Activated CD4-positive, CD25-positive, alpha-beta regulatory T cell treated with anti-CD3 and anti-CD28 coated beads, Interleukin-2, amount 50 U/mL, for 72 hours (primary cell): ENCODE results near the gene FKBP7.
"Not testable (repeated sequence)": the region's sequence is repeated elsewhere in the genome, so short reads cannot be mapped to it uniquely, and the experiment has no call there.

Experiments used
- DNase-seq: peaks from one replicate; pipeline ENCODE4 v3.0.0; 2021

Gene FKBP7, protein sequence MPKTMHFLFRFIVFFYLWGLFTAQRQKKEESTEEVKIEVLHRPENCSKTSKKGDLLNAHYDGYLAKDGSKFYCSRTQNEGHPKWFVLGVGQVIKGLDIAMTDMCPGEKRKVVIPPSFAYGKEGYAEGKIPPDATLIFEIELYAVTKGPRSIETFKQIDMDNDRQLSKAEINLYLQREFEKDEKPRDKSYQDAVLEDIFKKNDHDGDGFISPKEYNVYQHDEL

DNA sequence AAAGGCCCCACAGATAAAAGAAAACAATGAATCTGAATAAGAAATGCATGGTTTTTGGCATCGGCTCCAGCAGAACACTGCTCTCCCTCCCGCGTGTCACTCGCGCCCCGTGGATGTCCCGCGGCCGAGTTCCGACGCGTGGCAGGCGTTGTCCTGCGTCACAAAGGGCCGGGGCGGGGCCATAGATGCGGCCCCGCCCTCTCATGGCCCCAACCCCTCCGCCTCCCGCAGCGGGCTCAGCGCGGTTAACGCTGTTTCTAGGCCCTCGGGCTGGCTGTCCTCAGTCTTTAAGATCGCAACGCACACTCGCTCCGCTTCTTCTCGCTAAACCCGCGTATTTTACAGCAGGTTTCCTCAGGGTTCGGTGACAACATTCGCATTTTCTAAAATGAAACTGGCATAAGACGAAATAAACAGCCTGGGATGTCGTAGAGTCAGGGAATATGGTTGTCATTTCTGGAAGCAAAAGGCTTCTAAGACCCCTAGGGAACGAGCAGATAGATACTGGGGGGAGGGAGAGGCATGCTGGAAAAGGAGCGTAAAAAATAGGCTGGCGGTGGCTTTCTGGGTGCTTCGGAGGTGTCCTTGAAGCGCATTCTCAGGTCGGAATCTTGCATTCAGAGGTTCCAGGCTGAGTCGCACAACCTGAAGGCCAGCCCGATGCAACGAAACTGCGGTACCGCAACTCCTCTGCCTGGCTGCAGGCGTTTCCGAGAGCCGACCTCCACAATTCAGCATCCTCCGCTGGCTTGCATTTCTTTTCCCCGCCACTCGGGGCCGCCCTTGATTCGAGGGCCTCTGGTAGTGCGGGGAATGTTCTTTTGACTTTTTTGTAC is at the start of gene FKBP7:
Gene FKBP7 (minus strand): TSS at position 162 of the 836 bp plus-strand sequence. CDS start 101 bp downstream, at position 61.
- DNase-seq: peak; percentile 78

GRCh38 chr2:178527592-178527991 is 49.2 kb upstream of the FKBP7 start:
- no peak for DNase-seq

DNA sequence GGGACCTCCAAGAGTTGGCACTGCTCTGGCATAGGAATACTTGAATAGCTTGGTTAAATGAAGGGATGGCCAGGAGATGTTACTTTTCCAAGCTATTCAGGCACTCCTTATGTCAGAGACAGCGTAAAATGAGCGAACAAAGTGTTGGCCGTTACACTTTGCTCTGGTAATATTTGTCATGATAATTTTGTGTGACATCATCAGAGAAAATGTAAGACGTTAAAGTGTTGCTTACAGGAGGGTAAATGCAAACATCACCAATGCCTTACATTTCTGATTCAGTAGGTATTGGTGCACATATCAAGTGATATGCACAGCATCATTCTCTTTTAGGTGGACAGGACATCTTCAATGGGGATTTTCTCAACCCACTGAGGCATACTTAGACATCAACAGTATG is 47.9 kb upstream of the FKBP7 start:
- no peak for DNase-seq

DNA sequence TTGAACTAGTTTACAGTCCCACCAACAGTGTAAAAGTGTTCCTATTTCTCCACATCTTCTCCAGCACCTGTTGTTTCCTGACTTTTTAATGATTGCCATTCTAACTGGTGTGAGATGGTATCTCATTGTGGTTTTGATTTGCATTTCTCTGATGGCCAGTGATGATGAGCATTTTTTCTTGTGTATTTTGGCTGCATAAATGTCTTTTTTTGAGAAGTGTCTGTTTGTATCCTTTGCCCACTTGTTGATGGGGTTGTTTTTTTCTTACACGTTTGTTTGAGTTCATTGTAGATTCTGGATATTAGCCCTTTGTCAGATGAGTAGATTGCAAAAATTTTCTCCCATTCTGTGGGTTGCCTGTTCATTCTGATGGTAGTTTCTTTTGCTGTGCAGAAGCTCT is 47.1 kb upstream of the FKBP7 start:
- not testable (repeated sequence) for DNase-seq

DNA sequence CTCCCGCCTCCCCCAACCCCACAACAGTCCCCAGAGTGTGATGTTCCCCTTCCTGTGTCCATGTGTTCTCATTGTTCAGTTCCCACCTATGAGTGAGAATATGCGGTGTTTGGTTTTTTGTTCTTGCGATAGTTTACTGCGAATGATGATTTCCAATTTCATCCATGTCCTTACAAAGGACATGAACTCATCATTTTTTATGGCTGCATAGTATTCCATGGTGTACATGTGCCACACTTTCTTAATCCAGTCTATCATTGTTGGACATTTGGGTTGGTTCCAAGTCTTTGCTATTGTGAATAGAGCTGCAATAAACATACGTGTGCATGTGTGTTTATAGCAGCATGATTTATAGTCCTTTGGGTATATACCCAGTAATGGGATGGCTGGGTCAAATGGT is 46.6 kb upstream of the FKBP7 start:
- DNase-seq: not testable (repeated sequence)

DNA sequence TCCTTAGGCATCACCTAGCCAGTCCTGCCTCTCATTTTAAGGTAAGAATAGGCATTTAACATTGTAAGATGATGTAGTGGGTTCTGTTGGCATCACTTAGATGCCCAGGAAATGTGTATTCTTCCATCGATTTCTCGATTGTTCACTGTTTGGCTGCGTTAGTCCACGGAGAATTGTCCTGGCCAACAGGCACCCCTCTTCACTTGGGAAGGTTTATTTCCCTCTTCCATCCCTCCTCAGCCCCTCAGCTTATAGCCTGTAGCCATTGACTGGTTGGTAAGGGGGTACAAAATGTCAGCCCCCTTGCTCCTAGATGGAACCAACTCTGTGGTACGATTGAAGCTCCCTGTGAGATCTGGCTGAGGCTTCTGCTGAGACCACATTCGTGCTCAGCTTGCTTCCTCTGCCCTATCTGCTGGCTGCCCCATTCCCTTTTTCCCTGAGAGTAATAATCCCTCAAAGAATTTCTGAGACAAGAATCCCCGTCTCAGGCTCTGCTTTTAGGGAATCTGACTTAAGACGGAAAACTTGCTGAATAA is 45.3 kb upstream of the FKBP7 start:
- no peak for DNase-seq

GRCh38 chr2:178522950-178523595 is 44.7 kb upstream of the FKBP7 start:
- peak; percentile 71 for DNase-seq

GRCh38 chr2:178521304-178522150 is 43.1 kb upstream of the FKBP7 start:
- no peak for DNase-seq

DNA sequence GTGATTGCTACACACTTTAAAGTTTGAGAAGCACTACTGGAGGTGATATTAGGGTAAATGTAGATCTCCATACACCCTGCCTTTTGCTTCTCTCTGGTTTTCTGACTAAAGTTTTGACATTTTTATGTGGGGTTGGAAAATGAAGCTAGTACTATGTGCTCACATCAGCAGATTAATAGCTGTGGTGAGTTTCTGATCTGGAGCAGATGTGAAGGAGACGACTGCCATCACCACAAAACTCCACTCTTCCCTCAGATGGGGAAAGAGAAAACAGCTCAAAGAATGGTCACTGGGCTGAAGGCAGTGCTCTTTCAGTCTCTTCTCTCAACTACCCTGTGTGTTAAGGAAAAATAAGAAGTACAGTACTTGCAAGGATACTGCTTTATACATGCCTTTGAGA is 39.1 kb upstream of the FKBP7 start:
- no peak for DNase-seq

- DNase-seq: no peak
Measured at GRCh38 chr2:178514664-178515063, 36.3 kb upstream of the FKBP7 start.

DNA sequence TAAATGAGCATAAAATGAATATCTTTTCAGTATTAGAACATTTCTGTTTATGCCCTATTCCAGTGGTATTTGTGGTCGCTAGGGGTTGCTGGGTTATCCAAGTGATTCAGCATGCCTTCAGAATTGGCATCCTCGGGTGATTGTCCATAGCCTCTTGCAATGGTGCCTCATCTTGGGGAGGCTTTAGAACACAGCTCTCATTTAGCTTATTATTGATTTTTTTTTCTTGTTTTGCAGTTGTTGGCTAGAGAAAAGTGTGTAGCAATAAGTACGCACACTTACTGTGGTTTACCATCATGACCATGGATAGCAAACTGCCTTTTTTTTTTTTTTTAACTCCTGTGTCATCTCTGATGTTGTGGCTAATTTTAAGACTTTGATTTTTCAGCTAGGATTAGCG is 35.5 kb upstream of the FKBP7 start:
- DNase-seq: no peak

DNA sequence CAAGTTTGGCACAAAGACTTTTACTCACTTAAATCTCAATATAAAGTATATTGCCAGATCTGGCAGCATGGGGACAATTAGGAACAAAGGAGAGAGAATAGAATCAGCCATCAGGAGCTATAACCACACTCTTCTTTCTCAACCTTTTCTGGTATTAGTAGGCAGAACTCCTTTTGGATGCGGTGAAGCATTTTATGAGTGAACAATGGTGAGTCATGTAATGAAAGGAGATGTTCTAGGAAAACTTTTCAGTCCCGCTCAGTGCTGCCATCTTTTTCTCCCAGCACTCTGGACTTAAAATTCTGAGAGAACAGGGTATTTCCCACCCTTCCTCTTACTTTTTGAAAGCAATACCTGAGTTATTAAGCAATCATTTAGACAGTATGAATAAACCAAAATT is 34.1 kb upstream of the FKBP7 start:
- DNase-seq: no peak

DNA sequence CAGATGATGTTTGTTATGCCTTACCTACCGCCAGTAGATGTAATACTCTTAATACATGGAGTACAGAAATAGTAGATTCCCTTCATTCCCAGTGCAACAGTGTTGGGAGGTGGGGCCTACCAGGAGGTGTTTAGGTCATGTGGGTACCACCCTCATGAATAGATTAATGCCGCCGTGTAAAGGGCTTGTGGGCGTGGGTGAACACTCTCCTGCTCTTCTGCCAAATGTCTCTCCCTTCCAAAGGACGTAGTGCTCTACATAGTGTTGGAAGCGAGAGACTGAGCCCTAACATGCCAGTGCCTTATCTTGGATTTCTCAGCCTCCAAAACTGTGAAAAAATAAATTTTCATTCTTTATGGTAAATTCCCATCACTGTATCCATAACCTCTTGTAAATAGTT is 32.0 kb upstream of the FKBP7 start:
- DNase-seq: no peak

DNA sequence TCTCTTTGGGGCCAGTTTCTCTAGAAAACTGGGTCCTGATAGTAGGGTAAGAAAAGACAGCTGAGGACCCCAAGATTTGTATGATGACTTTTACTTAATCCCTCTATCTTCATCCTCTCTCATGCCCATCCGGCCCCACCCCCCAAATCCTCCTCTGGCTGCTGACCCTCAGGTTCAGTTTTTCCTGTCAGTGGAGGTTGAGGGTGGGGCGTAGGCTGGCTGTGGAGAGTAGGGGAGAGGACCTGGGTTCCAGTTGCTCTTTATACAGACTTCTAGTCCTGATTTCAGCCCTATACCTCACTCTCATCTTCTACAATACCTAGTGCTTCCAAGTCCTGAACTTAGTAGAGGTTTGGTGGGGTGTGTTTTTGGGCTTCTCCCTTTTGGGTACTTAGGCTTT is 30.2 kb upstream of the FKBP7 start:
- no peak for DNase-seq

DNA sequence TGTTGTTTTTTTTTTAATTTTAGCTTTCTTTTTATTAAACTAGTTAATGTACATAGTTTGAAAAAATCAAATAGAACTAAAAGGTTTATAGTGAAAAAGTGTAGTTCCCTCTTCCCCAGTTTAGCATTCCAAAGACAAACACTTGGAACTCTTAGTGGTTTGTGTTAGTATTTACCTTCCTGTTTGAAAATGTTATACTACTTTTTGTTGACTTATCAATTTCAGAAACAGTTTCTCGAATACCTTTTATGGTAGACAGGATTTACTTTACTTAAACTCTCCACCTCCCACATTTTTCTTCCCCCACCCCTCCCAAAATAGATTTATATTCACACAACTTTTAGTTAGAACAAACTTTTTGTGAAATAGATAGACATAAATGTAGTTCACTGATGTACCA is 28.5 kb upstream of the FKBP7 start:
- DNase-seq: no peak

GRCh38 chr2:178506524-178506923 is 28.1 kb upstream of the FKBP7 start:
- DNase-seq: no peak

DNA sequence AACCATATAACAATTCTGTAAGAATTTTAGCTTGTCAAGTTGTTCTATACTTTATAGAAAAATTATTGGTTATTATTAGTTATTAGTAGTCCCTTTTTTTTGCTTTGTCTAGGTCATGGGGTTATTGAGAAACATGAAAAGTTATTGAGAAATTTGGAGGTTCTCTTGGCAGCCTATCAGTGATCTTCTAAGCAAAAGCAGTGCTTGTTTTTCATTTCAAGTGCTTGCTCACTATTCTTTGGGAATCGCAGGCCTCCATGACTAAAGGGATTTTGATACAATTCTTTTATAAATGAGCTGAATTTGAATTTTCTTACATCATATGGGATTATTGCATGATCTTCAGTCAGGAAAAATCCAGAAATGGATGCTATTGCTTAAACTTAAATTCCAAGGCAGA is 27.7 kb upstream of the FKBP7 start:
- DNase-seq: no peak

- no peak for DNase-seq
Measured at GRCh38 chr2:178502751-178503150, 24.4 kb upstream of the FKBP7 start.

- no peak for DNase-seq
Measured at GRCh38 chr2:178499640-178500039, 21.2 kb upstream of the FKBP7 start.

DNA sequence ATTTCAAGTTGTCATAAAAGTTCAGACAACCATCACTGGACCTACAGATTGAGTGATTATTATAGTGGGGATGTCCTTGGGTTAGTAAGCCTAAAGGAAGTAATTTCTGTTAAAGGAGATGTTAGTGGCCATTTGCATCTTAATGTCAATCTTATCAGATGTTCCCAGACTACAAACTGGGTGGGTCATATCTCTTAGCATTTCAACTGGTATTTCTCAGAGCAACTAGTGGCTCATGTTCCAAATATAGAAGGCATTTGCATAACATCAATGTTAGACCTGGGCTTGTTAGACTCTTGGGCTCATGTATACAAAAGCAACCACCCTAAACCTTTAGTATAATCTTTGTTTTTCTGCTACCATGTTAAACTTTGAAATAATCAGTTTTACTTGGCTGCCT is 19.7 kb upstream of the FKBP7 start:
- DNase-seq: no peak

- DNase-seq: no peak
Measured at GRCh38 chr2:178496049-178496448, 17.6 kb upstream of the FKBP7 start.

- no peak for DNase-seq
Measured at GRCh38 chr2:178491612-178492011, 13.2 kb upstream of the FKBP7 start.

GRCh38 chr2:178485356-178485755 is 7.0 kb upstream of the FKBP7 start:
- DNase-seq: no peak
